T-helper 1 cell (primary cell): ENCODE results near the gene VPS4B.

ENCODE experiments used
- DNase-seq, 5 donors: peaks; one replicate each; pipeline ENCODE4 v3.0.0-alpha.2; 2012 to 2020

VPS4B gene

GRCh38 chr18:63430526-63430925 is 8.2 kb upstream of the VPS4B start:
- no peak for DNase-seq

DNA sequence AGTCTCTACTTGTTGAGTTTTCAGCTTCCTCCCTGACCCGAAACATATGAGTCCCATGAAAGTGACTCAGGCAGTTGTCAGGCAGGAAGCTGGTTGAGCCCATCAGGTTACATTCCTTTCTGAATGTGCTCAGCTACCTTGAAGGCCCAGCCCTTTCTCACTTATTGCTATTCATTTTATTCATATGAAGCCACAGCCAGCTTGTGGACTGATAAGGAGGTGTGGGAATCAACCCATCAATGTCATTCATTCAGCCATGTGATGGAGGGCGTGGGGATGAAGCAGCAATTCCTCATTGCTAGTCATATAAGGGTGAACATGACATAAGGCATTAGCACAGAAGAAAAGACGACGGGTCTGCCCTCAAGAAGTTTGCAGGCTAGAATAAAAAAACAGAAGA is 5.3 kb upstream of the VPS4B start:
- DNase-seq, result no peak

GRCh38 chr18:63422864-63423304 is 608 bp upstream of the VPS4B start:
- DNase-seq, result no peak

GRCh38 chr18:63421514-63421913 is 762 bp downstream of the VPS4B start:
- DNase-seq, result no peak

GRCh38 chr18:63412953-63413352 is 9.3 kb downstream of the VPS4B start:
- DNase-seq, result no peak

- peak in 1 of 5 donors; percentile 43 for DNase-seq
Measured at GRCh38 chr18:63410792-63411191, 11.5 kb downstream of the VPS4B start.

GRCh38 chr18:63409301-63409700 is 13.0 kb downstream of the VPS4B start:
- peak in 1 of 5 donors; percentile 63 for DNase-seq

GRCh38 chr18:63407734-63408133 is 14.5 kb downstream of the VPS4B start:
- DNase-seq, result no peak

GRCh38 chr18:63405986-63406385 is 16.3 kb downstream of the VPS4B start:
- DNase-seq, result no peak

DNA sequence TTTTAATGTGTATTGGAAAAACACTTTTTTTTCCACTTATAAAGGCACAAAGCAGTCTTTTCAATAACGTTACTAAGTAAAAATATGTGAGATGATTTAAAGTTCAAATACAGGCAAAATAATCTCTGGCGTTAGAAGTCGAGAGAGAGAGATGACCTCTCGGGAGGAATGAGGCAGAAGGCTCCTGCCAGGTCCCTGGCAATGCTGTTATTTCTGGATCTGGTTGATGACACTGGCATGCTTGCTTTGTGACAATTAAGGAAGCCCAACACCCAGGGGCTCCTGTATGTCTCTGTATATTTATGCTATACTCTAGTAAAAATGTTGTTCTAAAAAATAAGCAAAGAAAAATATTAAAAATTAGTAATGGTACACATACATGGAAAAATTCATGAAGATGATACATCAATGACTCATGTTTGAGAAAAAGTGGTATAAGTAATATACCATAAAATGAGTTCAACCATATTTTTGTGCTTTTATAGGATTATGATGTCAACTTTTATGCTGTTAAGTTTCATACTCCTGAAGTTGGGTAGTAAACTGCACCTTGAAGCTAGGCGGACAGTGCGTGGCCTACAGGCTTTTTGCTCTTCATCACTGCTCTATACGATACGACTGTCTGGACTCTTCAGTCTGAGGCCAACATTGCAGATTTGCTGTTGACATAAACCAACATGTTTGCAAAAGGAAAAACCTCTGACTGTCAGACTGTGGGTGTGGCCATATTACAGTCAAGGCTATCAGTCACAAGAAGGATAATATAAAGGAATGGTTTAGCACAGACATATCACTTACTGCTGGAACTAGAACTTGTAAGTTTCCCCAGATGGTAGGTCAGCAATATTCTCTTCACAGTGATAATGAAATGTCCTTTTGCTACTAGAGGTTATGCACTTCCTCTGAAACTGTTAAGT is 19.8 kb downstream of the VPS4B start:
- no peak for DNase-seq

- no peak for DNase-seq
Measured at GRCh38 chr18:63399300-63399699, 23.0 kb downstream of the VPS4B start.

DNA sequence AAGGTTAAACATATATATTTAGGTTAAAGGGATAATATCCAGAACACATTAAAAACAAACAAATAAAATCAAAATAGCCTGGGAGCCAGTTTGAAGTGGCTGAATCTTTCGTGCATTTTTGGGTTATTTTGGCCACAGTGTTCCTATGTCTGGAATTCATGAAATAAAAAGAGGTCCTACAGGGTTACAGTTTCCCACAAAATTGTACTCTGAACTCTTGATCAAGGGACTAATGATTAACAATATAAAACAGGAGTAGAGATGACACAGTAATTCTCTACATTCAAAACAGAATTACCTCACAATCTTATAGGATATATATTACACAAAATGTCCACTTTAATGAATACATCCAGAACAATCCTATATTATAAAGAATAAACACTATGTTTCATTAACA is 24.9 kb downstream of the VPS4B start:
- no peak for DNase-seq

GRCh38 chr18:63395503-63395902 is 26.8 kb downstream of the VPS4B start:
- no peak for DNase-seq

DNA sequence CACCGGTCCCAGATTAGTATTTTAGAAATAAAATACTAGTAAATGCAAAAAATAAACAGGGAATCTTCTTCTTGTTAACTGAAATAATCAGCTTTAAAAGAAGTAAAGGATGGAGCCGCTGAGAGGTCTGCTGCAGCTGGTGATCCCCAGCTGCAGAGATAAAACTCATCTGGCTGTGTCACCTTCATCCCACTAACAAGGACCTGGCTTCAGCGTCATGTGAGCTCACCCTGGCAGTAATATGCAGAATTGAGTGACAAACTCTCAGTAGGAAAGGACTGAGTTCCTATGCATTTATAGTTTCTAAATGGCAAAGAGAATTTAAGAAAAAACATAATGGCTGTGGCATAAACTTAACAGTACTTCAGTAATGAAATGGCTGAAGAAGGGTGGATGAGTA is 27.3 kb downstream of the VPS4B start:
- no peak for DNase-seq

DNA sequence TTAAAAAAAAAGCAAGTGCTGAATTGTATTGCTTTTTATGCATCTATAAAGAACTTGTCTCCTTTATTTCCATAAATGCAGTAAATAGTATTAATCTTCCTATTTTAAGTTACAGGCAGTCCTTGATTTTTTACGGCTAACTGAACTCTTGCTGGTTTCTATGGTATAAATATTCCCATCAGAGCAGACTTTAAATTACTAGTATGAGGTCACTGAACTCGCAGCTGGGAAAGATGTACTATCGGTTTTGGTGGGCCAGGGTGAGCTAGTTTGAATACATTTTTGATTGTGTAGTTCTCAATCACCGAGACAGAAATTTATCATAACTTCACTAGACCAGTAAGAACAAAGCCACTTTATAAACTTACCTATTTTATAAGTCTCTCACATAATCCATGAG is 34.4 kb downstream of the VPS4B start:
- DNase-seq, result no peak

DNA sequence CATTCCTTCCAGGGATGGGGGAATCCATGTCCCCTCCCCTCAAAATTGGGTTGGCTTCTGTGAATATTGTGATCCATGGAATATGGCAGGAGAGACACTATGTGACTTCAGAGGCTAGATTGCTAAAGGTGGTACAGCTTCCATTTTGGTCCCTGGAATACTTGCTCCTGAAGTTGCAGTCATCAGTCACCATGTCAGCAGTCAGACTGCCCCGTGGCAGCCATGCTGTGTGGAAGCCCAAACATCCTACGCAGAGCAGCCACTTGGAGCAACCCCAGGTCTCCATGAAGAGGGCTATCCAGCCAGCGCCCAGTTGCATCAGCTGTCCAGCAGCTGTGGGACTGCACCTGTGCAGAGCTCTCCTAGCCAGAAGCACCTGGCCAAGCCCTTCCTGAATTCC is 39.4 kb downstream of the VPS4B start:
- DNase-seq, result no peak

- DNase-seq, result no peak
Measured at GRCh38 chr18:63379639-63379962, 42.7 kb downstream of the VPS4B start.

DNA sequence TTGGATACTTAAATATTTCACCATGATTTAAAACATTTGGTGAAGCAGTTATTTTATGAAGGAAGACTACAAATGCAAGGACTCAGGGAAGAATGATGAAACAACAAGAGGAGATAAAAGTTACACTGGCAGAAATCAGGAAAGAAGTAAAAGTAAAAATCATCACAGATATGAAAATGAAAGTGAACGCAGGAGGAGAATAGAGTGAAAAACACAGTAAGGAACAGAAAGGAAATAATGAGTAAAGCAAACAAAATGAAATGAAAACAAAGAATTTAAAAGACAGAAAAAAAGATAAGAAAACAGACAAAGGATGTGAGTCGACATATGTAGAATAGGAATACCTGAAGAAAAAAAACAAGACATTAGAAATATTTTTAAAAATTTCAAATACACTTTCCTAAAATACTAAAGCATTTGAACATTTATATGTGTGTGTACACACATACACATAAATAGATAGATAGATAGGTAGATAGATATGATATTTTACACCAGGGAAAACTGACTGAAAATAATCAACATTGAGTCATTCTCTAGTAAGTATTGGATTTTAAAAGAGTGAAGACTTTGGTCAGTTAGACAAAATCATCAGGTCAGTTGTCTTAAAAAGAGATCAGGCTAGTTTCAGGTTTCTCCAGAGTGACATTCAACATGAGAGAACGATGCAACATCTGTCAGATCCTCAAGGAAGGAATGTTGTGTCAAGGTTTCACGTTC is 43.2 kb downstream of the VPS4B start:
- DNase-seq, result peak in 1 of 5 donors; percentile 38

DNA sequence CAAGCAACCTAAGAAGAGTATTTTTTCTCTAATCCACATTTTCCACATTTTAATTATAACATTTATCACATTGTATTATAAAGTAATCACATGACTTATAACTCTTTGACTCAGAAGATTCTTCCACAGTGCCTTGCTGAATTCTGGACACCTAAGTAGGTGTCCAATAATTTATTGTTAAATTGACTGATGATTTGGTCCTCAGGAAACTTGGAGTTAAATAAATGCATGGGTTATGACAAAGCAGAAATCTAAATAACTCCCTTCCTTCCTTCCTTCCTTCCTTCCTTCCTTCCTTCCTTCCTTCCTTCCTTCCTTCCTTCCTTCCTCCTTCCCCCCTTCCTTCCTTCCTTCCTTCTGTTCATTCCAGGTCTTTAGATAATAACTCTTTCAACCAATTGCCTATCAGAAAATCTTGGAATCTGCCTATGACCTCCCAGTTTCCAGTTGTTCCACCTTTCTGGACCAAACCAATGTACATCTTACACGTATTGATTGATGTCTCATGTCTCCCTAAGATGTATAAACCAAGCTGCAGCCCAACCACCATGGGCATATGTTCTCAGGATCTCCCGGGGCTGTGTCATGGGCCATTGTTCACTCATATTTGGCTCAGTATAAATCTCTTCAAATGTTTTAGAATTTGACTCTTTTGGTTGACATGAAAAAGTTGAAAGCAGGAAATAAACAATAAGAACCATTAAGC is 44.8 kb downstream of the VPS4B start:
- DNase-seq, result no peak

- DNase-seq, result no peak
Measured at GRCh38 chr18:63376538-63376937, 45.7 kb downstream of the VPS4B start.

GRCh38 chr18:63374540-63374939 is 47.7 kb downstream of the VPS4B start:
- no peak for DNase-seq

- DNase-seq, result no peak
Measured at GRCh38 chr18:63373161-63373560, 49.1 kb downstream of the VPS4B start.

GRCh38 chr18:63368611-63369010 is 53.7 kb downstream of the VPS4B start:
- no peak for DNase-seq
